HFFc6 (cell line): ENCODE data around the gene PIK3C2G. TPM values are rescaled to one million over a fixed set of nuclear protein-coding genes. Genes with fewer than 3 reads are reported as not detected.

Experiments used
- DNase-seq: peaks from one replicate; pipeline ENCODE4 v3.0.0-alpha.2; 2018
- H3K27ac Mint-ChIP-seq: 2 replicates; pipeline ENCODE4 v1.8.0; 2020; ENCODE audit warnings: mild to moderate bottlenecking, mixed read lengths
- H3K27me3 Mint-ChIP-seq: 2 replicates; pipeline ENCODE4 v1.8.0; 2021; ENCODE audit warnings: mild to moderate bottlenecking, moderate library complexity, mixed read lengths; ENCODE audit not compliant: insufficient read depth
- H3K36me3 Mint-ChIP-seq: 2 replicates; pipeline ENCODE4 v1.8.0; 2021; ENCODE audit warnings: low read depth, mixed read lengths
- H3K4me1 Mint-ChIP-seq: 2 replicates; pipeline ENCODE4 v1.8.0; 2020; ENCODE audit warnings: low read depth, mixed read lengths
- H3K4me3 Mint-ChIP-seq: 2 replicates; pipeline ENCODE4 v1.8.0; 2020; ENCODE audit warnings: mild to moderate bottlenecking, moderate library complexity, mixed read lengths
- H3K9me3 Mint-ChIP-seq: 2 replicates; pipeline ENCODE4 v1.8.0; 2020; ENCODE audit warnings: mild to moderate bottlenecking, mixed read lengths
- CTCF ChIP-seq: fragments of 200-600 bp; sonication (generic); IDR thresholded peaks from 2 replicates; pipeline ENCODE4 v1.5.0; 2021; ENCODE audit warnings: antibody characterized with exemption, mild to moderate bottlenecking
- total RNA-seq, 6 experiments: library from RNA; stranded (reverse); fragmentation: NEBNext Ultra II Directional; extraction: Animal tissue kit (Norgen Biotek cat#: 25700); gene quantifications; 2 replicates in 1 of 6; 3 replicates in 5 of 6; pipeline ENCODE4 v1.2.3, GENCODE V29; 2021

Gene PIK3C2G
- total RNA-seq, 6 experiments from 2014 or later: not detected

DNA sequence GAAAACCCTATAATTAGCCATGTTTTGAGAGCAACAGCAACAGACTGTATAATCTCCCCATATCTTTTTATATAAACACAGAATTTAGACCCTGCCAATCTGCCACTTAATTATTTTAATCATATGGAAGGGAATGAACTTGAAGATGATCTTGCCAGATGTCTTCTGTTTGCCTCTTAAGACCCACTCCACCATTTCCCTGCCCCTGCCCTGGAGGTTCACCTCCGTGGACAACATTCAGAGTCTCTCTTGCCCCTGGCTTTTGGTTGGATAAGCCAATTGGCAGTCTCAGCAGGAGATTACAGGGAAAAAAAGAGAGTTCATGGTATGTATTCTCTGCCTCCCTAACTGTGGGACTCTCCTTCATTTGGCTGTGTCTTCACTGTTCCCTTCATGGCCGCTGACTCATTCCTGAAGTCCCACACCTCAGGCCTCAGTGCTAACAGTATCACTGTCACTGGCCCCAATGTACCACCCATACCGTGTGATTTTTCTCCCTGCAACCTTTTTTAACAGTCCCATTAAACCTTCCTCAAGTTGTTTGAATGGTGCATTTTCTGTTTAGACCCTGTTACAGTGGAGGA is 184.8 kb downstream of the PIK3C2G start:
- TF ChIP-seq CTCF: no peak
- no peak for DNase-seq
- H3K36me3 Mint-ChIP-seq: no peaks in the 10 kb centered on the region
- H3K27me3 Mint-ChIP-seq: peaks cover 1% of the 10 kb centered on the region; the same call in 1 of the 2 replicates
- H3K27ac Mint-ChIP-seq: no peak overlapping the region
- no peak overlapping the region for H3K4me3 Mint-ChIP-seq
- no peaks in the 10 kb centered on the region for H3K9me3 Mint-ChIP-seq
- H3K4me1 Mint-ChIP-seq: peaks cover 7% of the 10 kb centered on the region

- Mint-ChIP-seq H3K4me1 (no peaks in the 10 kb centered on the region), H3K9me3 (no peaks in the 10 kb centered on the region; the same call in 1 of the 2 replicates), H3K4me3 (no peak overlapping the region), H3K36me3 (no peaks in the 10 kb centered on the region), H3K27ac (no peak overlapping the region), H3K27me3 (peaks cover 5% of the 10 kb centered on the region)
- no peak for DNase-seq
- TF ChIP-seq CTCF: no peak
Measured at GRCh38 chr12:18454330-18454729, 193.0 kb downstream of the PIK3C2G start.

- no peaks in the 10 kb centered on the region; the same call in 1 of the 2 replicates for H3K9me3 Mint-ChIP-seq
- H3K36me3 Mint-ChIP-seq: no peaks in the 10 kb centered on the region
- no peak overlapping the region for H3K4me3 Mint-ChIP-seq
- no peak overlapping the region for H3K27ac Mint-ChIP-seq
- H3K4me1 Mint-ChIP-seq: peaks cover under 1% of the 10 kb centered on the region; the same call in 1 of the 2 replicates
- peaks cover 4% of the 10 kb centered on the region; the same call in 1 of the 2 replicates for H3K27me3 Mint-ChIP-seq
- no peak for DNase-seq
- TF ChIP-seq CTCF: no peak
Measured at GRCh38 chr12:18456344-18456743, 195.0 kb downstream of the PIK3C2G start.

DNA sequence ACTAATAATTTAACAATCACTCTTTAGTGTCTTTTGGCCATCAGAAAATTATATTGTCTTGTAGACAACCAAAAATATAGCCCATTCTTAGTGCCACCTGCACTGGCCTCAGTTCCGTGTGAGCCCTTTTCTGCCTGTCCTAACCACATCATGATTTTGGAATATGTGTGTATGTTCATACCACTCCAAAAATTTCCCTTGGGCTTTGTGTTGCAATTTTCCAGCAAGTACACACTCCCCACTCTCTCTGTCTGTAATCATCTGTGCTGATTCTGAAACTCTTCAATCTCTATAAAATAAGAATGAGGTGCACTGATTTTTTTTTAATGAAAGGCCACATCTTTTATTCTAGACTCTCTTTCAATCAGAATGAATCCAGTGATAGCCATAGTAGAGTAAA is 196.0 kb downstream of the PIK3C2G start:
- Mint-ChIP-seq H3K36me3 (no peaks in the 10 kb centered on the region), H3K4me1 (peaks cover 11% of the 10 kb centered on the region), H3K9me3 (no peaks in the 10 kb centered on the region; the same call in 1 of the 2 replicates), H3K4me3 (no peak overlapping the region), H3K27me3 (no peaks in the 10 kb centered on the region; the same call in 1 of the 2 replicates), H3K27ac (no peak overlapping the region)
- no peak for DNase-seq
- TF ChIP-seq CTCF: no peak

DNA sequence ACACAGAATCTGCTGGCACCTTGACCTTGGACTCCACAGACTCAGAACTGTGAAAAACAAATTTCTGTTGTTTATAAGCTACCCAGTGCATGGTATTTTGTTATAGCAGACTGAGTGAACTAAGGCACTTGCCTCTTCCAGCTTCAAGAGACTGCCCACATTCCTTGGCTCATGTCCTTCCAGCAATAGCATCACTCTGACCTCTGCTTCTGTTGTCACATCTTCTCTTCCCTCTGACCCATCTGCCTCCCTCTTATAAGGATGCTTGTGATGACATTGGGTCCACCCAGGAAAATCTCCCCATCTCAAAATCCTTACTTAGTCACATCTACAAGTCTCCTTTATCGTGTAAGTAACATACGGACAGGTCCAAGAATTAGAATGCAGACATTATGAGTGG is 200.4 kb downstream of the PIK3C2G start:
- Mint-ChIP-seq H3K9me3 (no peaks in the 10 kb centered on the region), H3K4me3 (peak overlapping the region; percentile 9), H3K27ac (no peak overlapping the region), H3K4me1 (peaks cover 24% of the 10 kb centered on the region), H3K36me3 (no peaks in the 10 kb centered on the region), H3K27me3 (no peaks in the 10 kb centered on the region; the same call in 1 of the 2 replicates)
- DNase-seq: no peak
- no peak for TF ChIP-seq CTCF
